GM12892 (cell line): ENCODE results near the gene ARHGAP22.

Experiments
- POLR2A ChIP-seq: IDR thresholded peaks from 2 replicates; pipeline ENCODE4 v1.6.1; 2011; ENCODE audit warnings: low read depth, low read length, control low read depth
- POLR2AphosphoS5 ChIP-seq: IDR thresholded peaks from 2 replicates; pipeline ENCODE4 v1.6.1; 2011; ENCODE audit warnings: low read depth, low read length, control low read depth

- no peak for TF ChIP-seq POLR2AphosphoS5
- no peak for TF ChIP-seq POLR2A
These were observed 190.7 kb downstream of the ARHGAP22 start for GRCh38 chr10:48414160-48414559.
